ENCODE measurements around the gene SPNS3. TPM values are rescaled to one million over a fixed set of nuclear protein-coding genes. Genes with fewer than 3 reads are reported as not detected.

Gene SPNS3
- total RNA-seq, 1 experiment from 2014 or later: not detected

DNA sequence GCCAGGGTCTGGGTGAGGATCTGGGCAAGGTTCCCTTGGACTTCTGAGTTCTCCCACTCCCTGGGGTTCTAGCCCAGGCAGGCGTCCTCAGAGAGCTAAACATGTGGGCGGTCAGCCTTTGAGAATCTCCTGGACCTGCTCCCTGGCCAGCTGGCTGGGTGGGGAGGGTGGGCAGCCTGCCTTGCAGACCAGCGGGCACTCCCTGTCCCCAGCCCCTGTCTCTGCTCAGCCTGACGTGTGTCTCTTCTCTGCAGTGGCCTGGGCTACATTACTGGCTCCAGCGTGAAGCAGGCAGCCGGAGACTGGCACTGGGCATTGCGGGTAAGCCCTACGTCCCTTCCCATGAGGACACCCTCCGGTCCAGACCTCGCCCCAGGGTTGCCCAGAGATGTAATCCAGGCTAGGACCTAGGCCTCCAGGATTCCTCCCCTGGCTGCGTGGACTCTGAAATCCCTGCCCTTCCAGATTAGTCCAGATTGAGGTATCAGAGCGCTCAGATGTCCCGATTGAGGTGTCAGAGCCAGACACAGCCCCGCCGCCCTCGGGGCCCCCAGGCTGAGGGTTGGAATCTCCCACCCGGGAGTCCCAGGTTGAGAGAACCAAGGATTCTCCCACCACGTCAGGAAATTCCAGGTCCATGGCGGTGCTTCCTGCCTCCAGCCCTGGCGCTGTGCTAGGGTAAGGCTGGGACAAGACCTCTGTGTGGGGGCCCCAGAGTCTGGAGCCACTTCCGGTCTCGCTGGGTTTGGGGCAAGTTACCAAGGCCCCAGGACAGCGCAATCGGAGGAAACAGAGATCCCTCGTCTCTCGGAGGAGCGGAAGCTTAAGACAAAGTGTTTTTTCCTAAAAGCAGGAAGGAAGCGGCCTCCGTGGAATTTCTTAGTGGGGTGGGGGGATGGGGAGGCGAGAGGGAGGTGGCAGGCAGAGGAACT lies 97.3 kb downstream of the SPNS3 start:
- Mint-ChIP-seq H3K36me3 (ENCODE audit: insufficient read depth, unreplicated experiment) (peaks cover 2% of the 10 kb centered on the region), H3K9me3 (ENCODE audit: unreplicated experiment) (no peaks in the 10 kb centered on the region), H3K27me3 (ENCODE audit: insufficient read depth, unreplicated experiment) (no peaks in the 10 kb centered on the region), H3K27ac (ENCODE audit: unreplicated experiment) (no peak overlapping the region), H3K4me1 (ENCODE audit: low read depth, unreplicated experiment) (no peaks in the 10 kb centered on the region), H3K4me3 (ENCODE audit: unreplicated experiment) (no peak overlapping the region)
- H3K9me3 ChIP-seq: no peaks in the 10 kb centered on the region
- POLR2A ChIA-PET: no interaction called here
- TF ChIP-seq, protein P1, sequence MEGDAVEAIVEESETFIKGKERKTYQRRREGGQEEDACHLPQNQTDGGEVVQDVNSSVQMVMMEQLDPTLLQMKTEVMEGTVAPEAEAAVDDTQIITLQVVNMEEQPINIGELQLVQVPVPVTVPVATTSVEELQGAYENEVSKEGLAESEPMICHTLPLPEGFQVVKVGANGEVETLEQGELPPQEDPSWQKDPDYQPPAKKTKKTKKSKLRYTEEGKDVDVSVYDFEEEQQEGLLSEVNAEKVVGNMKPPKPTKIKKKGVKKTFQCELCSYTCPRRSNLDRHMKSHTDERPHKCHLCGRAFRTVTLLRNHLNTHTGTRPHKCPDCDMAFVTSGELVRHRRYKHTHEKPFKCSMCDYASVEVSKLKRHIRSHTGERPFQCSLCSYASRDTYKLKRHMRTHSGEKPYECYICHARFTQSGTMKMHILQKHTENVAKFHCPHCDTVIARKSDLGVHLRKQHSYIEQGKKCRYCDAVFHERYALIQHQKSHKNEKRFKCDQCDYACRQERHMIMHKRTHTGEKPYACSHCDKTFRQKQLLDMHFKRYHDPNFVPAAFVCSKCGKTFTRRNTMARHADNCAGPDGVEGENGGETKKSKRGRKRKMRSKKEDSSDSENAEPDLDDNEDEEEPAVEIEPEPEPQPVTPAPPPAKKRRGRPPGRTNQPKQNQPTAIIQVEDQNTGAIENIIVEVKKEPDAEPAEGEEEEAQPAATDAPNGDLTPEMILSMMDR (IDR thresholded peaks at IDR 0.05; ENCODE audit: insufficient read depth in 1 of 2, low read depth in 1 of 2, low read length in 1 of 2, severe bottlenecking in 1 of 2, unreplicated experiment in 1 of 2): no peak
- H3K36me3 ChIP-seq (ENCODE audit: control insufficient read depth, insufficient read depth, low read length): no peaks in the 10 kb centered on the region
- H3K4me1 ChIP-seq: no peaks in the 10 kb centered on the region
- CTCF ChIA-PET: no interaction called here
- no TSS peak for BruUV-seq (replicated peaks)
- intact Hi-C loops (cut with micrococcal nuclease; ENCODE audit: unreplicated experiment): no loop called here
- H3K4me3 ChIP-seq (ENCODE audit: low read depth, low read length): no peak overlapping the region
- H3K27me3 ChIP-seq (replicated peaks; ENCODE audit: control insufficient read depth, insufficient read depth, low read length): no peaks in the 10 kb centered on the region
- no peak for DNase-seq

DNA sequence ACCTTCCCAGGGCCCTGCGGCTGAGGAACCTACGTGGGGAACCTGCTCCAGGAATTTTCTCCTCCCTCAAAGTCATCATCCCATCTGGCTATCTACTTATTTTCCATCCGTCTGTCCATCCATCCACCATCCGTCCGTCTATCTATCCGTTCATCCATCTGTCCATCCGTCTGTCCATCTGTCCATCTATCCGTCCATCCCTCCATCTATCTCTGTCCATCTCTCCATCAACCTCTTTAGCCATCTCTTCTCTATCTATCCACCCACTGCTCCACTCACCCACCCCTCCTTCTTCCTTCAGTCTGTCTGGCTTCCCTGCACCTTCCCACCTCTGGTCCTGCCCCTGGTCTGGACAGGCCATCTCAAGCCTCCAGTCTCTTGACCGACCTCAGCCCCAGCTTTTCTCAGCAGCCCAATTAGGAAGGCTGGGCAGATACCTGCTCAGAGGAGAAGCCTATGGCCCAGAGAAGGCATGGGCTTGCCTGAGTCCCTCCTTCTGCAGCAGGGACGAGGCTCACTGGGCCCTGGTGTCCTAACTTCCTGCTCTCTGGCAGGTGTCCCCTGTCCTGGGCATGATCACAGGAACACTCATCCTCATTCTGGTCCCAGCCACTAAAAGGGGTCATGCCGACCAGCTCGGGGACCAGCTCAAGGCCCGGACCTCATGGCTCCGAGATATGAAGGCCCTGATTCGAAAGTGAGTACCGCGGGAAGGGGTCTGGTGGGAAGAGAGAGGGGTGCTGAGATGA lies 98.4 kb downstream of the SPNS3 start:
- POLR2A ChIA-PET: no interaction called here
- no peaks in the 10 kb centered on the region for H3K27me3 Mint-ChIP-seq (ENCODE audit: insufficient read depth, unreplicated experiment)
- peaks cover 13% of the 10 kb centered on the region for H3K36me3 Mint-ChIP-seq (ENCODE audit: insufficient read depth, unreplicated experiment)
- DNase-seq: no peak
- CTCF ChIA-PET: no interaction called here
- H3K9me3 Mint-ChIP-seq (ENCODE audit: unreplicated experiment): no peaks in the 10 kb centered on the region
- H3K4me3 Mint-ChIP-seq (ENCODE audit: unreplicated experiment): no peak overlapping the region
- no TSS peak for BruUV-seq (replicated peaks)
- no peaks in the 10 kb centered on the region for H3K4me1 Mint-ChIP-seq (ENCODE audit: low read depth, unreplicated experiment)
- H3K4me1 ChIP-seq: no peaks in the 10 kb centered on the region
- H3K27ac Mint-ChIP-seq (ENCODE audit: unreplicated experiment): no peak overlapping the region
- intact Hi-C loops (cut with micrococcal nuclease; ENCODE audit: unreplicated experiment): no loop called here
- no peaks in the 10 kb centered on the region for H3K27me3 ChIP-seq (replicated peaks; ENCODE audit: control insufficient read depth, insufficient read depth, low read length)
- H3K4me3 ChIP-seq (ENCODE audit: low read depth, low read length): no peak overlapping the region
- H3K9me3 ChIP-seq: no peaks in the 10 kb centered on the region
- no peaks in the 10 kb centered on the region for H3K36me3 ChIP-seq (ENCODE audit: control insufficient read depth, insufficient read depth, low read length)
- TF ChIP-seq, protein P1 (IDR thresholded peaks at IDR 0.05; ENCODE audit: insufficient read depth in 1 of 2, low read depth in 1 of 2, low read length in 1 of 2, severe bottlenecking in 1 of 2, unreplicated experiment in 1 of 2): no peak

DNA sequence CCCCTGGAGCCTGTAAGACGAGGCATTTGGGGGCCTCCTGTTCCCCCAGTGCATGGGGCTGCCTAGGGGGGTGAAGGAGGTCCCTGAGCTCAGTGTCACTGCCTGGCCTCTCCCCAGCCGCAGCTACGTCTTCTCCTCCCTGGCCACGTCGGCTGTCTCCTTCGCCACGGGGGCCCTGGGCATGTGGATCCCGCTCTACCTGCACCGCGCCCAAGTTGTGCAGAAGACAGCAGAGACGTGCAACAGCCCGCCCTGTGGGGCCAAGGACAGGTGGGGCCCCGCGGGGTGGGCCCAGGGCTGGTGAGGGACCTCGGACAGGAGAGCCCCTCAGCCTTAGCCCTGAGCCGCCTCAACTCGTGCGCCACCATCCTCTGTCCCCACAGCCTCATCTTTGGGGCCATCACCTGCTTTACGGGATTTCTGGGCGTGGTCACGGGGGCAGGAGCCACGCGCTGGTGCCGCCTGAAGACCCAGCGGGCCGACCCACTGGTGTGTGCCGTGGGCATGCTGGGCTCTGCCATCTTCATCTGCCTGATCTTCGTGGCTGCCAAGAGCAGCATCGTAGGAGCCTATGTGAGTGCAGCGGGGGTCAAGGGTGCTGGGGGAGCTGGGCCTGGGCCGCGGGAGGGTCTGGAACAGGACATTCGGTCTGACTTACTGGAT lies 99.3 kb downstream of the SPNS3 start:
- Histone ChIP-seq H3K4me3 (ENCODE audit: low read depth, low read length) (no peak overlapping the region), H3K9me3 (no peaks in the 10 kb centered on the region), H3K4me1 (no peaks in the 10 kb centered on the region), H3K27me3 (replicated peaks; ENCODE audit: control insufficient read depth, insufficient read depth, low read length) (no peaks in the 10 kb centered on the region), H3K36me3 (ENCODE audit: control insufficient read depth, insufficient read depth, low read length) (no peaks in the 10 kb centered on the region)
- no TSS peak for BruUV-seq (replicated peaks)
- Mint-ChIP-seq H3K36me3 (ENCODE audit: insufficient read depth, unreplicated experiment) (peaks cover 14% of the 10 kb centered on the region), H3K4me1 (ENCODE audit: low read depth, unreplicated experiment) (no peaks in the 10 kb centered on the region), H3K9me3 (ENCODE audit: unreplicated experiment) (no peaks in the 10 kb centered on the region), H3K4me3 (ENCODE audit: unreplicated experiment) (no peak overlapping the region), H3K27ac (ENCODE audit: unreplicated experiment) (no peak overlapping the region), H3K27me3 (ENCODE audit: insufficient read depth, unreplicated experiment) (no peaks in the 10 kb centered on the region)
- CTCF ChIA-PET: no interaction called here
- no peak for DNase-seq
- POLR2A ChIA-PET: no interaction called here
- TF ChIP-seq, protein P1 (IDR thresholded peaks at IDR 0.05; ENCODE audit: insufficient read depth in 1 of 2, low read depth in 1 of 2, low read length in 1 of 2, severe bottlenecking in 1 of 2, unreplicated experiment in 1 of 2): no peak
- intact Hi-C loops (cut with micrococcal nuclease; ENCODE audit: unreplicated experiment): no loop called here

Data from Caco-2 (cell line).